ENCODE measurements around the gene COL6A3.
"Not testable (repeated sequence)": the region's sequence is repeated elsewhere in the genome, so short reads cannot be mapped to it uniquely, and the experiment has no call there.

The COL6A3 gene

GRCh38 chr2:237315170-237315828, 98.7 kb downstream of the COL6A3 start:
- DNase-seq (ENCODE audit: low spot score) = no peak

- DNase-seq (ENCODE audit: low spot score) = no peak
These were observed 99.3 kb downstream of the COL6A3 start for GRCh38 chr2:237314681-237315080.

DNA sequence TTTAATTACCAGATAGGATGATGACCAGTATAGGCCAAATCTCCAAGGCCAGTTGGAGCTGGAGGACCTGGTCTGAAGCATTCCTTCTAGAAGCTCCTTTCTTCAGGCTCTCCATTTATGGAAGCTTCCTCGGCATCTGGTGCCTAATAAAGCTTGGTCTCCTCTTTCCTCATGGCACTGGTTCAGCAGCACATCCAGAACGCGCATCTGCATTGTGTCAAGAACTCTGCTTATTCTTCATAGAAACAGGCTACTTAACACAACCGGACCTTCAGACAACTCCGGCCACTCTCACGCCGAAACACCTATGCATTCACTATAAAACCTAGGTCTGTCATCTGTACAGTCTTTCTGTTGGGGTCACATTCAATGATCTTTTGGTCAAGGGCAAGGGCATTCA, 99.8 kb downstream of the COL6A3 start:
- no peak for DNase-seq (ENCODE audit: low spot score)

- DNase-seq (ENCODE audit: low spot score) = no peak
These were observed 101.8 kb downstream of the COL6A3 start for GRCh38 chr2:237312021-237312755.

GRCh38 chr2:237310515-237311114, 103.3 kb downstream of the COL6A3 start:
- no peak for DNase-seq (ENCODE audit: low spot score)

GRCh38 chr2:237309416-237309815, 104.5 kb downstream of the COL6A3 start:
- no peak for DNase-seq (ENCODE audit: low spot score)

DNA sequence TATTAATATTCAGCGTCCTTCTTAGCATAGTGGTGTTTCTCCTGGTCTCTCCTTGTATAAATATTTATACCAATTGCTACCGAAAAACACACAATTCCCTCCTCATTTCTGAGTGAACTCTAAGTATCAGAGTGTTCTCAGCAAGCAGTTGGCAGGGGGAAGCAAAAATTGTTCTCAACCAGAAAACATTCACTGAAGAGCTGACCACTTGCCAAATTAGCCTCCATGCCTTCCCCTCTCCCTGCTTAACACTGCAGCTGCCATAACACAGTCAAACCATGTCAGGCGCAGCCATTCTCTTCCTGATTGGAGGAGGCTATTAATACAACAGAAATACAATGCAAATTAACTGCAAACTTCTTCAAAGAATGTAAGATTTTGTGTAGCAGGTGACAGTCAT, 105.0 kb downstream of the COL6A3 start:
- DNase-seq (ENCODE audit: low spot score) = no peak

- no peak for DNase-seq (ENCODE audit: low spot score)
These were observed 106.5 kb downstream of the COL6A3 start for GRCh38 chr2:237307474-237307873.

- DNase-seq (ENCODE audit: low spot score) = no peak
These were observed 107.2 kb downstream of the COL6A3 start for GRCh38 chr2:237306787-237307170.

DNA sequence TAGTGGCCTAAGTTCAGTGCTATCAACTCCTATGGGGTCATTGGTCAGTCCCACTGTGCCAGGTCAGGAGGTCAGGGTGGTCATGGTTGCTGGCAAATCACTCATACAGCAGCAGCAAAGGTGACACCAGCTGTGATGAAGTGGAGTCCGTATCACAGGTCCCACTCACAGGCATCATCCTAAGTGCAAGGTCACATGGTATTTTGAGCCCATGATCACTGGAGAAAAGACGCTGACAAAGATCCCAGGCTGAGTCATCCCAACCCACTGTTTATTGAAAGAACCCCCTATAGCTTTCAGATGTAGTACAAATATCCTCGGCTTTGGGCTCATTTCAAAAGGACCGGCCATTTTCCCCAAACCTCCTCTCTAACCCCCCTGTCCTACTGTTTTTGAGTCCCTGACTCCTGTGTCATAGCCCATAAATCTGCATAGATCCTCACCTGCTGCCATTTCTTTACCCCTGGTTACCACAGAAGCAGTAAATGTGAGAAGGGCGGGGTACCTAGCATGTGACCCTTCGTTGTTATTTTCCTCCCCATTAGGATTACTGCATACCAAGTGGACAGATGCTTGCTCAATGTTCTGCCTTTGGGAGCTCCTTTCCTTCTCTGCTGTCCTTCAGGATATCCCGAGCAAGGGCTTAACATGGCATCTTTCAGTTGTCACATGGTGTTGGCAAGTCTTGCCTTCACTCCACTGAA, 107.7 kb downstream of the COL6A3 start:
- DNase-seq (ENCODE audit: low spot score) = no peak

DNA sequence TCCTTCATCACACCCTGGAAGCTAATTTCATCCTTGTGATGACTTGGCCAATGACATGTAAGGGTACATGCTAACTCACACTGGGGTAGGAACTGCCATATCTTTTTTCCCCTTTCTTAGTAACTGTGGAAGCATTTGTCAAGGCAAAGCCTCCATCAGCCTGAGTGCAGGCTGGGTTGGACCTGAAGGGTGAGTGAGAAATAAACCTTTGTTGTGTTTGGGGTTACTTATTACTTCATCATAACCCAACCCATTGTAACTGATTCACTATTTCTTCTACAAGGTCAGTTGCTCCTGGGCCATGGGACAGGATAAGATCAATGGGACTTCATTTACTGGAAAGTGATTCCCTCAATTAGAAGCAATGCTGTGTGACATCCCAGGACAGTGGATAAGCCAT, 108.4 kb downstream of the COL6A3 start:
- DNase-seq (ENCODE audit: low spot score) = no peak

DNA sequence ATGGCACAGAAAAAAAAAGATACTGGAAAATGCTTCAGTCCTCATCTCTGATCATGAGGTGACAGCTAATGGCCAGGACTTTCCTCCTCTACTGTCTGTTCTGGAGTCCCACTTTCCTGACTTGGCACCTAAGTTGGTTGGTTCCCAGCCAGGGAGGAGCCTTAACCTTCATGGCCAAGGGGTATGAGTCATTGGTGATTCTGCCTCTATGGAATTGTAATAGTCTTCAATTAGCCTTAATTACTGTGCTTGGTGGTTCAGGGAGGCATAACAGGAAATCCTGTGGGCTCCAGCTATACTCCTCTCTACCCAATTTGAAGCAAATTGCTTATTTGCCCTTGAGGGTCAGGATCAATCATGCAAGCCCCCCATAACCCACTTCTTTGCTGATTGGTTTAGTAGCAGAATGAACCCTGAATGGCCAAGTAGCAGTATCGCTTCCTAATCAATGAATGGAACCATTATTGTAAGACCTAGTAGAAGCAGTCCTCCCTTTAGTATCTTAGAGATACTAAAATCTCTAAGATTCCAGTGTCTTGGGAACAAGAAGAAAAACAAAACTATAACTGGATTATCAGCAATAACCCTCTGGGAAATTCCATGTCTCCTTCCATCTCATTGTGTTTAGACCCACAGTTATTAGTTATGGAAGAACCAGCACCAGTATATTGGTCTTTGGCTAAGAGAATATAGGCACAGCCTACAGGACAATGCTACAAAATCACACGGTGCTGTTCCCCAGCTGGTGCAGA, 109.0 kb downstream of the COL6A3 start:
- DNase-seq (ENCODE audit: low spot score) = no peak

- DNase-seq (ENCODE audit: low spot score) = not testable (repeated sequence)
These were observed 110.7 kb downstream of the COL6A3 start for GRCh38 chr2:237303244-237303643.

- no peak for DNase-seq (ENCODE audit: low spot score)
These were observed 112.4 kb downstream of the COL6A3 start for GRCh38 chr2:237301595-237301994.

DNA sequence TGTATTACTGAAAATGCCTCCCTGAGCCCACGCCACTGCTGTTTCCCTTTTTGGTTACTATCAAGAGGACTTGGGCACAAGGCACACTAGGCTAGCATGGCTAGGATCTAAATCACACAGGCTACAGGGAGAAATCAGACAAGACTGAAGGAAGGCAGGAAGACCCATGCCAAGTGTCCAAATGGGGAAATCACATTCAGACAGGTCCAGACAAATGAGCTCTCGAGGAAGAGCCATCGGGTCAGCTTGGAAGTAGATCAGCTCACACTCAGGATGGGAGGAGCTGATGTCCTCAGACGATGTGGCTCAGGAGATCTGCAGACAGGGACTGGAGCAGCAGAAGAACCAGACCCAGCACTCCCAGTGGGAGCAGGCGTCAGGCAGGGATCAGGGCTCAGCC, 113.2 kb downstream of the COL6A3 start:
- DNase-seq (ENCODE audit: low spot score) = no peak

DNA sequence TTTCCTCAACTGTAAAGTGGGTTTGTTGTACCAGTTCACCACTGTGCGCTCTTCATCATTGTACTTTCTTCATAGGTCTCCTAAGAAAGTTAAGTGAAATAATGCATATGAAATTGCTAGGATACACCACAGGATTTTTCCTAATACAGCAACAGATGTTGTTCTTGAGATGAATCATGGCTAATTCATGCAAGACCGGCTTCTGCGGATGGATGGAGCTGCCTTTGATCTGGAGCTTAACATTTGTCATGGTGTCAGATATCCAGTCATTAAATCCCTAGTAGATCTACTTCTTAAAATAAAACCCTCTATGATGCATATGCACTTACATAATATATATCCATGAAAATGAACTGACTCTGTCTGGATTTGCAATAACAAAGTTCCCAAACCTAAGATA, 114.1 kb downstream of the COL6A3 start:
- DNase-seq (ENCODE audit: low spot score) = no peak

DNA sequence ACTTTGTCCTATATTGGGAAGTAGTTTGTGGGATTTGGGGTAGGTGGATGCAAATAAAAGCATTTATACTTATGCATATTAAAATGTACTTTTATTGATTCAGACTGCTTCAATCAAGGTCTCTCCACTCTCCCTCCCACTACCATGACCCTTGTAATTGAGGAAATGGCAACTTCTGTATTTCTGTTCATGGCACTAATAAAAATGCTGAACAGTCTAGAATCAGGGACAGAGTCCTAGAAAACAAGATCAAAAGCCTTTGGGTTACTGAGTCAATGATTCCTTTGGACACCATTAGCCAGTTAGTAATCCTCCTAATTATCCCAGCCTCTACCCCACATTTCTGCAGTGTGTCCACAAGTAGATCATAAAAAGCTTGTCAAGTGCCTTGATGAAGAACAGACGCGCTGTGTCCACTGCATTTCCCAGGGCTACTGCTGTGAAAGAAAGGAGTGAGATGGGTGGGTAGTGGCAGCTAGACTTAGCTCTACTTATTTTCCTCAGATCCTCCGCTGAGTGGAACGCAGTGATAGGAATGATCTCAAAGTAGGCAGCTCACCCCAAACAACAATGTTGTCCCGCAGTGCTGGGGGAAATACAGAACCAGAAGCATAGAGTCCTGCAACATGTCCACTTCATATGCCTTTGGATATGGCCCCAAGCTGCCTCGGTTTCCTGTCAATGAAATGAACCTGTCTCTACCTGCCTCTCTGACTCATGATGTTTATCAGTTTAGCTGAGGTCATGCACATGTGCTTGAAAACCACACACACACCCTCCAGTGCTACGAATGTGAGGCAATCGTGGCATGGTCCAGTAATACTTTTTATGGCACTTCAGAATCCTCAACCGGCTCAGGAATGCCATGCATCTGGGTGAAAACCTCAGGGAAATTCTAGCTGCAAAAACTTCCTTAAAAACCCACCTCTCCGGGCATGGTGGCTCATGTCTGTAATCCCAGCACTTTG, 115.5 kb downstream of the COL6A3 start:
- DNase-seq (ENCODE audit: low spot score) = no peak

- no peak for DNase-seq (ENCODE audit: low spot score)
These were observed 116.4 kb downstream of the COL6A3 start for GRCh38 chr2:237297421-237298150.

DNA sequence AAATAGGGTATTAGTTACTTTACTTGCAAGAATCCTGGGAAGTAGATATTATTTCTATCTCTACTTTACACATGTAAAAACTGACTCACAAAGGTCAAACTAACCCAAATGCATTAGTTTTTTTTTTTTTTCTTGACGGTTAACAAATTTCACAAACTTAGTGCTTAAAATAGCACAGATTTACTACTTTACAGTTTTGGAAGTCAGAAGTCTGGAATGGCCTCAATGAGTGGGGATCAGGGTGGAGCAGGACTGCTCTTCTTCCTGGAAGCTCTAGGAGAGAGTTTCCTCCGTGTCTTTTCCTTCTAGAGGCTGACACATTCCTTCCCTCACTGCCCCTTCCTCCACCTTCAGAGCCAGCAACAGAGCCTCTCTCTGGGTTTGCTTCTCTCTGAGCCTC, 117.2 kb downstream of the COL6A3 start:
- no peak for DNase-seq (ENCODE audit: low spot score)

DNA sequence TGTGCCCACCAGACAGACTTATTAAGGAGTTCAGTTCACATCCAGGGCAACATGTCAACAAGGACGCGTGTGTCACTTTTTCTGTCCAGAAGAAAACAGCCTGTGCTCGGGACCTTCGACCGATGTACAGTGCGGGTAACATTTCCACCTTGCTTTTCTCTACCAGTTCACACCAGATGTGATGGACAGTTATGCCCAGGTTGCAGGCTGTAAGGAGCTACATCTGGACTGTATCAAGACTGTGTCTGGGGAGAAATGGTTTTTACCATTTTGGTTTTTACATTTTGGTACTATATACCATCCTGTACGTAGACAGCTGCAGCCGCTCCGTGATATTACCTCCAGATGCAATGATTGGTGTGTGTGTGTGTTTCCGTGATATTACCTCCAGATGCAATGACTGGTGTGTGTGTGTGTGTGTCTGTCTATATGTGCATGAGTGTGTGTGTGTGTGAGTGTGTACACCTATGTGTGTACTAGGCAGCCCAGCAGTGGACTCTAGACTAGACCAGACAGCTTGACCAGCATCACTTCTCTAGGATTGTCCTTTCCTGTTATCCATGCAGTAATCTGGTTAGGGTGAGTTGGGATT, 118.0 kb downstream of the COL6A3 start:
- no peak for DNase-seq (ENCODE audit: low spot score)

All from CD4-positive, alpha-beta T cell treated with Interleukin-2 at 100 ng/mL for 4 hours (primary cell).